Activated T-cell treated with anti-CD3 and anti-CD28 coated beads, Interleukin-2, amount 50 U/mL, for 24 hours (primary cell): ENCODE data around the gene CARD14.
"Not testable (repeated sequence)": the region's sequence is repeated elsewhere in the genome, so short reads cannot be mapped to it uniquely, and the experiment has no call there.

ENCODE experiments used
- DNase-seq: peaks from one replicate; pipeline ENCODE4 v3.0.0-alpha.2; 2020
- H3K27ac Mint-ChIP-seq: 2 replicates; pipeline ENCODE4 v1.8.0; 2020; ENCODE audit warnings: mild to moderate bottlenecking, mixed read lengths
- H3K27me3 Mint-ChIP-seq: 2 replicates; pipeline ENCODE4 v1.8.0; 2020; ENCODE audit warnings: mixed read lengths
- H3K36me3 Mint-ChIP-seq: 2 replicates; pipeline ENCODE4 v1.8.0; 2020; ENCODE audit warnings: low read depth, mixed read lengths
- H3K4me1 Mint-ChIP-seq: 2 replicates; pipeline ENCODE4 v1.8.0; 2020; ENCODE audit warnings: low read depth, mixed read lengths
- H3K4me3 Mint-ChIP-seq: 2 replicates; pipeline ENCODE4 v1.8.0; 2020; ENCODE audit warnings: mild to moderate bottlenecking, moderate library complexity, mixed read lengths
- H3K9me3 Mint-ChIP-seq: 2 replicates; pipeline ENCODE4 v1.8.0; 2020; ENCODE audit warnings: mixed read lengths

Gene CARD14

DNA sequence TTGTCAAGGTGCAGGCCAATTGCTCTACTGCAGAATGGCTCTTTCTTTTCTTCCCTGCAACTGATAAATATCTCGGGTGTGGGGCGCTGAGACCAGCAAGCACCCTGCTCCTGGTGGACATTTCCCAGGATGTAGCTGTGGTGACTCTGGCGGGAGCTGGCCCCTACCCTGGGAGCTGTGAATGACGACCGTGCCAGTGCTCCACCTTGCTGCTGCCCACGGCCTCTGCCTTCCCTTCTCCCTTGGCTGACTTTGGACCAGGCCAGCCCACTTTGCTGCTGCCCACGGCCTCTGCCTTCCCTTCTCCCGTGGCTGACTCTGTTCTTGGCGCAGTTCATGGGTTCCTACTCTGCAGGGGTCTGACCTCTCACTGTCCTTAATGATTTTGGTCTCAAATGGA, 16.1 kb downstream of the CARD14 start:
- H3K4me3 Mint-ChIP-seq = no peak overlapping the region
- H3K27me3 Mint-ChIP-seq = no peaks in the 10 kb centered on the region

GRCh38 chr17:80187090-80187489, 17.3 kb downstream of the CARD14 start:
- no peak for DNase-seq
- Mint-ChIP-seq H3K27me3 (peaks cover 6% of the 10 kb centered on the region), H3K4me1 (no peaks in the 10 kb centered on the region), H3K27ac (no peak overlapping the region), H3K9me3 (no peaks in the 10 kb centered on the region), H3K4me3 (no peak overlapping the region), H3K36me3 (no peaks in the 10 kb centered on the region)

More for the DNA sequence above, 16.1 kb downstream of the CARD14 start:
- H3K4me1 Mint-ChIP-seq = no peaks in the 10 kb centered on the region
- DNase-seq = no peak
- no peaks in the 10 kb centered on the region for H3K36me3 Mint-ChIP-seq
- H3K27ac Mint-ChIP-seq = no peak overlapping the region
- no peaks in the 10 kb centered on the region for H3K9me3 Mint-ChIP-seq

GRCh38 chr17:80187515-80187941, 17.7 kb downstream of the CARD14 start:
- DNase-seq = no peak
- H3K4me3 Mint-ChIP-seq = no peak overlapping the region
- no peaks in the 10 kb centered on the region for H3K4me1 Mint-ChIP-seq
- H3K27me3 Mint-ChIP-seq = peaks cover 7% of the 10 kb centered on the region
- no peaks in the 10 kb centered on the region for H3K36me3 Mint-ChIP-seq
- H3K27ac Mint-ChIP-seq = no peak overlapping the region
- H3K9me3 Mint-ChIP-seq = no peaks in the 10 kb centered on the region

GRCh38 chr17:80189611-80190010, 19.8 kb downstream of the CARD14 start:
- Mint-ChIP-seq H3K27me3 (peaks cover 11% of the 10 kb centered on the region), H3K27ac (no peak overlapping the region), H3K9me3 (no peaks in the 10 kb centered on the region), H3K36me3 (no peaks in the 10 kb centered on the region), H3K4me3 (no peak overlapping the region), H3K4me1 (no peaks in the 10 kb centered on the region)
- DNase-seq = no peak

DNA sequence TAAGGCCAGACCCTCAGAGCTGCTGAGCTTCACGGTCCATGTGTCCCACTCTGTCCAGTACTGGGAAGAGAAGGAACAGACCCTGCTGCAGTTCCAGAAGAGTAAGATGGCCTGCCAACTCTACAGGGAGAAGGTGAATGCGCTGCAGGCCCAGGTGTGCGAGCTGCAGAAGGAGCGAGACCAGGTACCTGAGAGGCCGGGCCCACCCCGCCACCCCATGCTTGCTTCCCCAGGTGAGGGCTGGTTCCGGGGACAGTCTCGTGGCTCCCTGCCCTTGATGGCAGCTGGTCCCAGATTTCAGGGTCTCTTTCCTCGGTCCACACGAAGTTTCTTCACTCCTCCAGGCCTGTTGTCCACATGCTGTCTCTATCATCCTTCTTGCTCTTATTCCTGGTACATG, 20.9 kb downstream of the CARD14 start:
- Mint-ChIP-seq H3K27me3 (peaks cover 11% of the 10 kb centered on the region), H3K27ac (no peak overlapping the region), H3K4me1 (no peaks in the 10 kb centered on the region), H3K36me3 (no peaks in the 10 kb centered on the region), H3K4me3 (no peak overlapping the region), H3K9me3 (no peaks in the 10 kb centered on the region)
- DNase-seq = no peak

GRCh38 chr17:80191192-80191591, 21.4 kb downstream of the CARD14 start:
- Mint-ChIP-seq H3K9me3 (no peaks in the 10 kb centered on the region), H3K4me3 (no peak overlapping the region), H3K36me3 (no peaks in the 10 kb centered on the region), H3K4me1 (peaks cover 2% of the 10 kb centered on the region), H3K27ac (no peak overlapping the region), H3K27me3 (peaks cover 11% of the 10 kb centered on the region)
- DNase-seq = no peak

GRCh38 chr17:80191865-80192661, 22.2 kb downstream of the CARD14 start:
- Mint-ChIP-seq H3K27me3 (peaks cover 11% of the 10 kb centered on the region), H3K9me3 (no peaks in the 10 kb centered on the region), H3K4me1 (peaks cover 2% of the 10 kb centered on the region), H3K36me3 (no peaks in the 10 kb centered on the region), H3K27ac (no peak overlapping the region), H3K4me3 (no peak overlapping the region)
- DNase-seq = no peak

DNA sequence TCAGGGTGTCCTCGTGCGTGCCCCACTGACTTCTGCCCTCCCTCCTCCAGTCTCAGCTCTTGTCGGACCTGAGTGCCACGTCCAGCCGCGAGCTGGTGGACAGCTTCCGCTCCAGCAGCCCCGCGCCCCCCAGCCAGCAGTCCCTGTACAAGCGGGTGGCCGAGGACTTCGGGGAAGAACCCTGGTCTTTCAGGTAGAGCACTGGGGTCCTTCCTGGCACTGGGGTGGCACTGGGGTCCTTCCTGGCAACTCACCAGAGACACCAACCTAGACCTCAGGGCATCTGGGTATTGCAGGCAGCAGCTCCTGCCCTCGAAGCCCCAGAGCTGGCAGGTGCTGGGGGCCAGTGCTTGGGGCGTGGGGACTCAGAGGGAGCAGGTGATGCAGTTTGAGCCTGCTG, 25.3 kb downstream of the CARD14 start:
- DNase-seq = no peak
- Mint-ChIP-seq H3K4me3 (no peak overlapping the region), H3K27me3 (peaks cover 11% of the 10 kb centered on the region), H3K9me3 (no peaks in the 10 kb centered on the region), H3K4me1 (peaks cover 2% of the 10 kb centered on the region), H3K27ac (no peak overlapping the region), H3K36me3 (no peaks in the 10 kb centered on the region)

GRCh38 chr17:80195671-80196529, 26.1 kb downstream of the CARD14 start:
- H3K36me3 Mint-ChIP-seq = no peaks in the 10 kb centered on the region
- peaks cover 2% of the 10 kb centered on the region for H3K4me1 Mint-ChIP-seq
- no peak overlapping the region for H3K27ac Mint-ChIP-seq
- H3K9me3 Mint-ChIP-seq = no peaks in the 10 kb centered on the region
- DNase-seq = peak; percentile 78
- peaks cover 11% of the 10 kb centered on the region for H3K27me3 Mint-ChIP-seq
- H3K4me3 Mint-ChIP-seq = no peak overlapping the region

DNA sequence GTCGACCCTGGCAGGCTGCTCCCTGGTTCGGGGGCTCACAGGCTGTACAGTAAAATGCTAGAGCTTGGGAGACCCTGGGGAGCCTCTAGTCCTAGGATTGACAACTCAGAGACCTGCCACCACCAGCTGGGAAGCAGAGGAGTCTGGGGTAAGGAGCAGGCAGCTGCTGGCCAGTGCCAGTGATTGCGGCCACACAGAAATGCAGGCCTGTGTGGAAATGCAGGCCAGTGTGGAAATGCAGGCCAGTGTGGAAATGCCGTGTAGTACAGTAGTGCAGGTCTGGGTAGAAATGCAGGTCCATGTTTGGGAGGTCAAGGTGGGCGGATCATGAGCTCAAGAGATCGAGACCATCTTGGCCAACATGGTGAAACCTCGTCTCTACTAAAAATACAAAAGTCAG, 26.8 kb downstream of the CARD14 start:
- Mint-ChIP-seq H3K4me1 (peaks cover 2% of the 10 kb centered on the region), H3K27me3 (peaks cover 9% of the 10 kb centered on the region), H3K27ac (no peak overlapping the region), H3K36me3 (no peaks in the 10 kb centered on the region), H3K9me3 (no peaks in the 10 kb centered on the region), H3K4me3 (no peak overlapping the region)
- no peak for DNase-seq

GRCh38 chr17:80198144-80198661, 28.4 kb downstream of the CARD14 start:
- H3K4me1 Mint-ChIP-seq = peaks cover 2% of the 10 kb centered on the region
- H3K4me3 Mint-ChIP-seq = no peak overlapping the region
- H3K9me3 Mint-ChIP-seq = no peaks in the 10 kb centered on the region
- DNase-seq = no peak
- peaks cover 4% of the 10 kb centered on the region for H3K27me3 Mint-ChIP-seq
- H3K27ac Mint-ChIP-seq = no peak overlapping the region
- H3K36me3 Mint-ChIP-seq = no peaks in the 10 kb centered on the region

DNA sequence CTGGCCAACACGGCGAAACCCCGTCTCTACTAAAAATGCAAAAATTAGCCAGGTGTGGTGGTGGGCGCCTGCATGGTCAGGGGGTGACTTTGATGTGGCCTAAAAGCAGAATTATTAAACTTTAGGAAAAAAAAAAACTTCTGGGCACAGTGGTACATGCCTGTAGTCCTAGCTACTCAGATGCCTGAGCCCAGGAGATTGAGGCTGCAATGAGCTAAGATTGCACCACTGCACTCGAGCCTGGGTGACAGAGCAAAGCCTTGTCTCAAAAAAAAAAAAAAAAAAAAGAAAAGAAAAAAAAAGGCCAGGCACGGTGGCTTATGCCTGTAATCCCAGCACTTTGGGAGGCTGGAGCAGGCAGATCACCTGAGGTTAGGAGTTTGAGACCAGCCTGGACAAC, 29.5 kb downstream of the CARD14 start:
- not testable (repeated sequence) for H3K9me3 Mint-ChIP-seq, H3K4me3 Mint-ChIP-seq, H3K4me1 Mint-ChIP-seq, H3K27ac Mint-ChIP-seq, H3K27me3 Mint-ChIP-seq, DNase-seq, H3K36me3 Mint-ChIP-seq

GRCh38 chr17:80201446-80201845, 31.6 kb downstream of the CARD14 start:
- Mint-ChIP-seq H3K27me3 (no peaks in the 10 kb centered on the region), H3K4me3 (no peak overlapping the region), H3K36me3 (no peaks in the 10 kb centered on the region), H3K9me3 (no peaks in the 10 kb centered on the region), H3K4me1 (no peaks in the 10 kb centered on the region), H3K27ac (no peak overlapping the region)
- DNase-seq = no peak

DNA sequence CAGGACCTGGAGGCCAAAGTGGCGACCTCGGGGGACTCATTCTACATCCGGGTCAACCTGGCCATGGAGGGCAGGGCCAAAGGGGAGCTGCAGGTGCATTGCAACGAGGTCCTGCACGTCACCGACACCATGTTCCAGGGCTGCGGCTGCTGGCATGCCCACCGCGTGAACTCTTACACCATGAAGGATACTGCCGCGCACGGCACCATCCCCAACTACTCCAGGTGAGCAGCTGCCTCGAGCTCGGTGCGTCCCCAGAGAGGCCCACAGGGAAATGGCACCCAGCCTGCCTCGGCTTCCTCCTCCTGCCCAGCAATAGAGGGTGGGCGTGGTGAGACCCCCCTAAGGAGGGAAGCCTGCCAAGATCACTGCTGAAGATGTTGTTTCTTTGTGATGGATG, 32.4 kb downstream of the CARD14 start:
- no peaks in the 10 kb centered on the region for H3K9me3 Mint-ChIP-seq
- H3K4me1 Mint-ChIP-seq = no peaks in the 10 kb centered on the region
- H3K27me3 Mint-ChIP-seq = no peaks in the 10 kb centered on the region
- no peak overlapping the region for H3K4me3 Mint-ChIP-seq
- DNase-seq = no peak
- no peaks in the 10 kb centered on the region for H3K36me3 Mint-ChIP-seq
- H3K27ac Mint-ChIP-seq = no peak overlapping the region

GRCh38 chr17:80203471-80203963, 33.7 kb downstream of the CARD14 start:
- H3K4me3 Mint-ChIP-seq = no peak overlapping the region
- H3K9me3 Mint-ChIP-seq = no peaks in the 10 kb centered on the region
- no peak overlapping the region for H3K27ac Mint-ChIP-seq
- H3K36me3 Mint-ChIP-seq = peaks cover 6% of the 10 kb centered on the region
- no peaks in the 10 kb centered on the region for H3K27me3 Mint-ChIP-seq
- no peak for DNase-seq
- H3K4me1 Mint-ChIP-seq = no peaks in the 10 kb centered on the region
